H9 (cell line): ENCODE measurements around the gene ZSWIM8. TPM values are rescaled to one million over a fixed set of nuclear protein-coding genes. Genes with fewer than 3 reads are reported as not detected.

Source experiments
- DNase-seq: peaks from one replicate; pipeline ENCODE4 v3.0.0-alpha.2; 2017
- H2AFZ ChIP-seq: one replicate; pipeline ENCODE4 v1.6.1; 2013; ENCODE audit warnings: mild to moderate bottlenecking, low read length, control low read depth, moderate library complexity
- H2AK5ac ChIP-seq: 2 replicates; pipeline ENCODE4 v1.6.1; 2013; ENCODE audit warnings: low read length, control low read depth, mixed read lengths; ENCODE audit not compliant: insufficient read length
- H2BK120ac ChIP-seq: one replicate; pipeline ENCODE4 v1.6.1; 2013; ENCODE audit warnings: low read depth, mild to moderate bottlenecking, low read length, control low read depth, inconsistent platforms; ENCODE audit not compliant: poor library complexity, severe bottlenecking
- H2BK12ac ChIP-seq: 2 replicates; pipeline ENCODE4 v1.6.1; 2013; ENCODE audit warnings: low read length, control low read depth, mixed read lengths, low read depth; ENCODE audit not compliant: insufficient read length
- H2BK15ac ChIP-seq: 2 replicates; pipeline ENCODE4 v1.6.1; 2013; ENCODE audit warnings: low read depth, low read length, control low read depth
- H2BK20ac ChIP-seq: one replicate; pipeline ENCODE4 v1.6.1; 2013; ENCODE audit warnings: low read depth, mild to moderate bottlenecking, low read length, control low read depth, inconsistent platforms; ENCODE audit not compliant: poor library complexity, severe bottlenecking
- H2BK5ac ChIP-seq: 2 replicates; pipeline ENCODE4 v1.6.1; 2013; ENCODE audit warnings: low read length, control low read depth, mixed read lengths; ENCODE audit not compliant: insufficient read length
- H3K14ac ChIP-seq: 2 replicates; pipeline ENCODE4 v1.6.1; 2013; ENCODE audit warnings: low read length, control low read depth; ENCODE audit not compliant: insufficient read depth
- H3K18ac ChIP-seq: 2 replicates; pipeline ENCODE4 v1.6.1; 2013; ENCODE audit warnings: low read depth, mild to moderate bottlenecking, mixed read lengths, low read length, control low read depth; ENCODE audit not compliant: insufficient read length
- H3K23ac ChIP-seq: 2 replicates; pipeline ENCODE4 v1.6.1; 2013; ENCODE audit warnings: low read length, control low read depth, mixed read lengths, low read depth; ENCODE audit not compliant: insufficient read length
- H3K23me2 ChIP-seq: 2 replicates; pipeline ENCODE4 v1.6.1; 2013; ENCODE audit warnings: low read depth, mild to moderate bottlenecking, mixed read lengths, low read length, control low read depth; ENCODE audit not compliant: insufficient read length, poor library complexity, severe bottlenecking
- H3K27ac ChIP-seq: 2 replicates; pipeline ENCODE4 v1.5.1; 2013; ENCODE audit warnings: low read length, control low read depth, mixed read lengths, low read depth; ENCODE audit not compliant: insufficient read length
- H3K27me3 ChIP-seq: 2 replicates; pipeline ENCODE4 v1.6.1; 2013; ENCODE audit warnings: low read length, control low read depth, inconsistent platforms; ENCODE audit not compliant: insufficient read depth
- H3K4ac ChIP-seq: 2 replicates; pipeline ENCODE4 v1.6.1; 2013; ENCODE audit warnings: low read depth, mild to moderate bottlenecking, control low read depth, inconsistent platforms, low read length, moderate library complexity
- H3K4me1 ChIP-seq: 2 replicates; pipeline ENCODE4 v1.6.1; 2013; ENCODE audit warnings: low read length, control low read depth, inconsistent platforms; ENCODE audit not compliant: insufficient read depth
- H3K4me2 ChIP-seq: 2 replicates; pipeline ENCODE4 v1.6.1; 2013; ENCODE audit warnings: low read length, control low read depth, mixed read lengths; ENCODE audit not compliant: insufficient read length, insufficient read depth
- H3K56ac ChIP-seq: 2 replicates; pipeline ENCODE4 v1.6.1; 2013; ENCODE audit warnings: low read depth, mild to moderate bottlenecking, mixed read lengths, low read length, control low read depth; ENCODE audit not compliant: insufficient read length
- H3K79me1 ChIP-seq: 2 replicates; pipeline ENCODE4 v1.6.1; 2013; ENCODE audit warnings: low read depth, mild to moderate bottlenecking, moderate library complexity, low read length, control low read depth, inconsistent platforms; ENCODE audit not compliant: insufficient read depth, poor library complexity, severe bottlenecking
- H3K79me2 ChIP-seq: 2 replicates; pipeline ENCODE4 v1.6.1; 2013; ENCODE audit warnings: low read length, control low read depth, inconsistent platforms; ENCODE audit not compliant: insufficient read depth
- H3K9ac ChIP-seq: 2 replicates; pipeline ENCODE4 v1.6.1; 2013; ENCODE audit warnings: low read length, control low read depth, mixed read lengths; ENCODE audit not compliant: insufficient read length; ENCODE audit errors: extremely low read depth
- H3K9me3 ChIP-seq: one replicate; pipeline ENCODE4 v1.6.1; 2013; ENCODE audit warnings: low read depth, low read length, inconsistent platforms; ENCODE audit not compliant: control insufficient read depth
- H3T11ph ChIP-seq: one replicate; pipeline ENCODE4 v1.6.1; 2013; ENCODE audit warnings: mild to moderate bottlenecking, low read length, control low read depth, inconsistent platforms
- H4K20me1 ChIP-seq: one replicate; pipeline ENCODE4 v1.6.1; 2013; ENCODE audit not compliant: control insufficient read depth, insufficient read length, insufficient read depth
- H4K5ac ChIP-seq: 2 replicates; pipeline ENCODE4 v1.6.1; 2013; ENCODE audit warnings: low read depth, mild to moderate bottlenecking, mixed read lengths, low read length, control low read depth; ENCODE audit not compliant: insufficient read length
- H4K8ac ChIP-seq: replicated peaks from 2 replicates; pipeline ENCODE4 v1.6.1; 2013; ENCODE audit warnings: low read length, control low read depth, mixed read lengths, low read depth; ENCODE audit not compliant: insufficient read length
- H4K91ac ChIP-seq: 2 replicates; pipeline ENCODE4 v1.6.1; 2013; ENCODE audit warnings: low read depth, mild to moderate bottlenecking, moderate library complexity, mixed read lengths, low read length, control low read depth; ENCODE audit not compliant: insufficient read length
- H3K27ac Mint-ChIP-seq, 3 experiments: 2 replicates in 2 of 3; 3 replicates in 1 of 3; pipeline ENCODE4 v1.8.0; 2020 to 2021; ENCODE audit warnings: mixed read lengths in 3 of 3, mild to moderate bottlenecking in 1 of 3, moderate library complexity in 1 of 3
- H3K27me3 Mint-ChIP-seq: 2 replicates; pipeline ENCODE4 v1.8.0; 2021; ENCODE audit warnings: low read depth, mild to moderate bottlenecking, moderate library complexity, mixed read lengths
- H3K36me3 Mint-ChIP-seq, 3 experiments: 2 replicates in 2 of 3; 3 replicates in 1 of 3; pipeline ENCODE4 v1.8.0; 2020 to 2021; ENCODE audit warnings: low read depth in 3 of 3, mixed read lengths in 3 of 3; ENCODE audit not compliant: insufficient read depth in 1 of 3
- H3K4me1 Mint-ChIP-seq, 2 experiments: 2 replicates each; pipeline ENCODE4 v1.8.0; 2020; ENCODE audit warnings: mixed read lengths in 2 of 2
- H3K4me3 Mint-ChIP-seq, 2 experiments: 2 replicates in 1 of 2; 3 replicates in 1 of 2; pipeline ENCODE4 v1.8.0; 2020 to 2021; ENCODE audit warnings: mild to moderate bottlenecking in 2 of 2, mixed read lengths in 2 of 2, moderate library complexity in 1 of 2
- H3K9me3 Mint-ChIP-seq, 2 experiments: 2 replicates in 1 of 2; 3 replicates in 1 of 2; pipeline ENCODE4 v1.8.0; 2020; ENCODE audit warnings: mild to moderate bottlenecking in 2 of 2, mixed read lengths in 2 of 2, moderate library complexity in 1 of 2
- CTCF ChIP-seq: fragments of 200-600 bp; sonication (generic); conservative IDR thresholded peaks from 3 replicates; pipeline ENCODE4 v1.8.0; 2021; ENCODE audit warnings: antibody characterized with exemption, mild to moderate bottlenecking
- WGBS: extraction: QIAGEN DNeasy Blood & Tissue Kit; methylation state at CpG from one replicate; pipeline ENCODE4 v1.1.7; 2013; ENCODE audit warnings: missing lambda C conversion rate, low lambda C conversion rate, mixed read lengths; ENCODE audit not compliant: insufficient read length; ENCODE audit errors: extremely low coverage; 5-methylcytosine and 5-hydroxymethylcytosine counted together
- total RNA-seq: library from RNA; stranded (reverse); gene quantifications from 2 replicates; pipeline ENCODE4 v1.2.1, GENCODE V29; 2021

The ZSWIM8 gene
- total RNA-seq, 1 experiment from 2014 or later: 41.0 TPM

- H3T11ph ChIP-seq: no peak overlapping the region
- H3K27ac Mint-ChIP-seq: no peak overlapping the region
- no peak for DNase-seq
- H3K79me1 ChIP-seq: no peaks in the 10 kb centered on the region
- no peak overlapping the region for H2AFZ ChIP-seq
- H3K27me3 ChIP-seq: no peaks in the 10 kb centered on the region
- no peak overlapping the region for H2BK15ac ChIP-seq
- peaks cover 3 to 54% (median 38%) of the 10 kb centered on the region in 3 experiments; a peak in 5 of 7 replicates for H3K36me3 Mint-ChIP-seq
- H3K79me2 ChIP-seq: no peaks in the 10 kb centered on the region
- no peak overlapping the region for H4K5ac ChIP-seq
- H3K4me3 Mint-ChIP-seq: no peak overlapping the region
- no peak overlapping the region for H2BK5ac ChIP-seq
- H3K9me3 ChIP-seq: no peaks in the 10 kb centered on the region
- no peak overlapping the region for H2BK120ac ChIP-seq
- H4K20me1 ChIP-seq: no peaks in the 10 kb centered on the region
- H3K9ac ChIP-seq: no peak overlapping the region
- no peak for TF ChIP-seq CTCF
- no peak overlapping the region for H3K4me2 ChIP-seq
- WGBS: no CpG with 5 or more reads among the region's 1 CpG
- no peak overlapping the region for H3K18ac ChIP-seq
- H2AK5ac ChIP-seq: no peak overlapping the region
- H3K27me3 Mint-ChIP-seq: no peaks in the 10 kb centered on the region
- no peak overlapping the region for H2BK12ac ChIP-seq
- H3K56ac ChIP-seq: no peak overlapping the region
- H3K4me1 ChIP-seq: no peaks in the 10 kb centered on the region
- no peak overlapping the region for H3K23ac ChIP-seq
- no peak overlapping the region for H2BK20ac ChIP-seq
- H3K23me2 ChIP-seq: no peaks in the 10 kb centered on the region
- no peak overlapping the region for H3K14ac ChIP-seq
- H3K4ac ChIP-seq: no peak overlapping the region
- H3K4me1 Mint-ChIP-seq: peaks cover 0 to 3% of the 10 kb centered on the region in 2 experiments; a peak in 1 of 4 replicates
- H4K8ac ChIP-seq: no peak overlapping the region
- no peaks in the 10 kb centered on the region for H3K9me3 Mint-ChIP-seq
- no peak overlapping the region for H3K27ac ChIP-seq
- no peak overlapping the region for H4K91ac ChIP-seq
Observed at GRCh38 chr10:73756183-73756582, 29.2 kb upstream of the ZSWIM8 start.
